ENCODE measurements around the gene CENPV. TPM values are rescaled to one million over a fixed set of nuclear protein-coding genes. Genes with fewer than 3 reads are reported as not detected.

The CENPV gene
- total and polyA plus RNA-seq, 2 donors from 2014 or later, result 9.0 to 42.3 TPM

DNA sequence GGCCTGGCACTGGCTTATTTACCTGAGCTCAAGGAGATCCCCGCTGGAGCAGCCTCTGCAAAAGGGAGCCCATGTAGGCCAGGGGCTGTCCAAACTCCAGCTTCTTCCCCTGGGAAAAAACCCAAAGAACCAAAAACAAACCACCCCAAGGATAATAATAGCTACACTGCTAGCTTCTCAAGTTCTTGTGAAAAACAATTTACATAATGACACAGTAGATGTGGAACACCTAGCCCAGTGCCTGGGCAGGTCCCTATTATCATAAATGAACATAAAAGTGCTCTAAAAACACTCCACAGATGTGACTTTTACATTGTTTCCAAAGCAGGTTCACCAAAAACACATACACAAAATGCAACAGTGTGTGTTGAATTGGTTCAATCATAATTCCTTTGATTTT lies 27.3 kb downstream of the CENPV start:
- no peak overlapping the region for H3K4me3 ChIP-seq (ENCODE audit: low read length in 3 of 3)
- no peak for DNase-seq
- H3K4me1 ChIP-seq (ENCODE audit: control insufficient read depth in 2 of 3, insufficient read depth in 2 of 3, low read depth in 1 of 3, low read length in 3 of 3), result no peaks in the 10 kb centered on the region
- peaks cover 0 to 16% (median 4%) of the 10 kb centered on the region in 3 donors for H3K36me3 ChIP-seq (ENCODE audit: control insufficient read depth in 2 of 3, insufficient read depth in 3 of 3, low read length in 3 of 3)
- TF ChIP-seq, protein P1, sequence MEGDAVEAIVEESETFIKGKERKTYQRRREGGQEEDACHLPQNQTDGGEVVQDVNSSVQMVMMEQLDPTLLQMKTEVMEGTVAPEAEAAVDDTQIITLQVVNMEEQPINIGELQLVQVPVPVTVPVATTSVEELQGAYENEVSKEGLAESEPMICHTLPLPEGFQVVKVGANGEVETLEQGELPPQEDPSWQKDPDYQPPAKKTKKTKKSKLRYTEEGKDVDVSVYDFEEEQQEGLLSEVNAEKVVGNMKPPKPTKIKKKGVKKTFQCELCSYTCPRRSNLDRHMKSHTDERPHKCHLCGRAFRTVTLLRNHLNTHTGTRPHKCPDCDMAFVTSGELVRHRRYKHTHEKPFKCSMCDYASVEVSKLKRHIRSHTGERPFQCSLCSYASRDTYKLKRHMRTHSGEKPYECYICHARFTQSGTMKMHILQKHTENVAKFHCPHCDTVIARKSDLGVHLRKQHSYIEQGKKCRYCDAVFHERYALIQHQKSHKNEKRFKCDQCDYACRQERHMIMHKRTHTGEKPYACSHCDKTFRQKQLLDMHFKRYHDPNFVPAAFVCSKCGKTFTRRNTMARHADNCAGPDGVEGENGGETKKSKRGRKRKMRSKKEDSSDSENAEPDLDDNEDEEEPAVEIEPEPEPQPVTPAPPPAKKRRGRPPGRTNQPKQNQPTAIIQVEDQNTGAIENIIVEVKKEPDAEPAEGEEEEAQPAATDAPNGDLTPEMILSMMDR (IDR thresholded peaks at IDR 0.05; ENCODE audit: borderline replicate concordance, extremely low read depth, insufficient read depth), result no peak
- no peaks in the 10 kb centered on the region for H3K9me3 ChIP-seq (ENCODE audit: control insufficient read depth in 2 of 3, insufficient read depth in 1 of 3, low read length in 3 of 3)
- intact Hi-C loops (cut with DNase I), result no loop called here
- H3K27me3 ChIP-seq (ENCODE audit: control insufficient read depth, insufficient read depth, low read length), result no peaks in the 10 kb centered on the region
- H3K9ac ChIP-seq (ENCODE audit: low read length in 3 of 3), result no peak overlapping the region
- no peak for FAIRE-seq
- H3K27ac ChIP-seq (ENCODE audit: low read depth in 2 of 2, low read length in 2 of 2), result no peak overlapping the region

DNA sequence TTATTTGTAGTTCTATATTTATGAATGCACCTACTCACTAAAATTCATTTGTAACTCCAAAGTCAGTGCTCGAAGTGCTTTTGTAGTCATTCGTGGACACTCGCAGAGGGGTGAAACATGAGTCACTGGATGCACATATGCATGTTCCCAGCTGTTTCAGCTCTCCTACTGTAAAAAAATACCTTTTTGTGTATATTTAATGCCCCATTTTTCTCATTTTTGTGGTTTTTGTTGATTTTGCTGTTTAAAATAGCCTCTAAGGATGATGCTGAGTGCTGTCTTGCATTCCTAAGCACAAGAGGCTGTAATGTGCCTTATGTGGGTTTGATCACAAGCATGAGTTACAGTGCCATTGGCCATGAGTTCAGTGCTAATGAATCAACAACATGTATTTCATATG lies 30.6 kb downstream of the CENPV start:
- TF ChIP-seq, protein P1 (IDR thresholded peaks at IDR 0.05; ENCODE audit: borderline replicate concordance, extremely low read depth, insufficient read depth), result no peak
- FAIRE-seq (no peak), DNase-seq (no peak)
- no peak overlapping the region for H3K27ac ChIP-seq (ENCODE audit: low read depth in 2 of 2, low read length in 2 of 2)
- intact Hi-C loops (cut with DNase I), result no loop called here
- no peak overlapping the region for H3K9ac ChIP-seq (ENCODE audit: low read length in 3 of 3)
- no peak overlapping the region for H3K4me3 ChIP-seq (ENCODE audit: low read length in 3 of 3)
- no peaks in the 10 kb centered on the region for H3K27me3 ChIP-seq (ENCODE audit: control insufficient read depth, insufficient read depth, low read length)
- H3K9me3 ChIP-seq (ENCODE audit: control insufficient read depth in 2 of 3, insufficient read depth in 1 of 3, low read length in 3 of 3), result no peaks in the 10 kb centered on the region
- H3K4me1 ChIP-seq (ENCODE audit: control insufficient read depth in 2 of 3, insufficient read depth in 2 of 3, low read depth in 1 of 3, low read length in 3 of 3), result no peaks in the 10 kb centered on the region
- H3K36me3 ChIP-seq (ENCODE audit: control insufficient read depth in 2 of 3, insufficient read depth in 3 of 3, low read length in 3 of 3), result peaks cover 0 to 16% (median 4%) of the 10 kb centered on the region in 3 donors

DNA sequence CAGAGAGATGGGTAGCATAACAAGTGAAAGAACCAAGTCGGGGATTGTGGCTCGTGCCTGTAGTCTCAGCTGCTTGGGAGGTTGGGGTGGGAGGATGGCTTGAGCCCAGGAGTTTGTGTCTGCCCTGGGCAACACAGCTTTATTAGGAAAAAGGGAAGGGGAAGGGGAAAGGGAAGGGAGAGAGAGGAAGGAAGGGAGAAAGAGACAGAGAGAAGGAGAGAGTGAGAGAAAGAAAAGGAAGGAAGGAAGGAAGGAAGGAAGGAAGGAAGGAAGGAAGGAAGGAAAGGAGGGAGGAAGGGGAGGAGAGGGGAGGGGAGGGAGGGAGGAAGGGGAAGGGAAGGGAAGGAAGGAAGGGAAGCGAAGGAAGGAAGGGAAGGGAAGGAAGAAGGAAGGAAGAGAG lies 33.3 kb downstream of the CENPV start:
- Histone ChIP-seq H3K36me3 (ENCODE audit: control insufficient read depth in 2 of 3, insufficient read depth in 3 of 3, low read length in 3 of 3) (no peaks in the 10 kb centered on the region), H3K4me3 (ENCODE audit: low read length in 3 of 3) (no peak overlapping the region), H3K9ac (ENCODE audit: low read length in 3 of 3) (no peak overlapping the region), H3K9me3 (ENCODE audit: control insufficient read depth in 2 of 3, insufficient read depth in 1 of 3, low read length in 3 of 3) (no peaks in the 10 kb centered on the region), H3K27me3 (ENCODE audit: control insufficient read depth, insufficient read depth, low read length) (no peaks in the 10 kb centered on the region), H3K4me1 (ENCODE audit: control insufficient read depth in 2 of 3, insufficient read depth in 2 of 3, low read depth in 1 of 3, low read length in 3 of 3) (no peaks in the 10 kb centered on the region), H3K27ac (ENCODE audit: low read depth in 2 of 2, low read length in 2 of 2) (no peak overlapping the region)
- FAIRE-seq, result no peak
- no peak for DNase-seq
- TF ChIP-seq, protein P1 (IDR thresholded peaks at IDR 0.05; ENCODE audit: borderline replicate concordance, extremely low read depth, insufficient read depth), result no peak
- intact Hi-C loops (cut with DNase I), result no loop called here

GRCh38 chr17:16314859-16315258 lies 38.4 kb downstream of the CENPV start:
- DNase-seq, result no peak
- Histone ChIP-seq H3K9me3 (ENCODE audit: control insufficient read depth in 2 of 3, insufficient read depth in 1 of 3, low read length in 3 of 3) (no peaks in the 10 kb centered on the region), H3K27ac (ENCODE audit: low read depth in 2 of 2, low read length in 2 of 2) (no peak overlapping the region), H3K4me1 (ENCODE audit: control insufficient read depth in 2 of 3, insufficient read depth in 2 of 3, low read depth in 1 of 3, low read length in 3 of 3) (peaks cover 0 to 2% (median 2%) of the 10 kb centered on the region in 3 donors), H3K4me3 (ENCODE audit: low read length in 3 of 3) (no peak overlapping the region), H3K27me3 (ENCODE audit: control insufficient read depth, insufficient read depth, low read length) (no peaks in the 10 kb centered on the region), H3K9ac (ENCODE audit: low read length in 3 of 3) (no peak overlapping the region), H3K36me3 (ENCODE audit: control insufficient read depth in 2 of 3, insufficient read depth in 3 of 3, low read length in 3 of 3) (peaks cover 0 to 3% (median 2%) of the 10 kb centered on the region in 3 donors)
- TF ChIP-seq, protein P1 (IDR thresholded peaks at IDR 0.05; ENCODE audit: borderline replicate concordance, extremely low read depth, insufficient read depth), result no peak
- no peak for FAIRE-seq
- intact Hi-C loops (cut with DNase I), result no loop called here

All from kidney (tissue), 14 donors.